GM10847 (cell line): ENCODE results near the gene USP13.

ENCODE experiments used
- POLR2A ChIP-seq: IDR thresholded peaks from 2 replicates; pipeline ENCODE4 v1.6.1; 2011; ENCODE audit not compliant: insufficient read length; ENCODE audit errors: extremely low read depth

Gene USP13

GRCh38 chr3:179681492-179682263 lies 28.8 kb downstream of the USP13 start:
- no peak for TF ChIP-seq POLR2A

GRCh38 chr3:179682426-179683080 lies 29.7 kb downstream of the USP13 start:
- no peak for TF ChIP-seq POLR2A

- no peak for TF ChIP-seq POLR2A
Measured at GRCh38 chr3:179687967-179688535, 35.2 kb downstream of the USP13 start.

GRCh38 chr3:179688850-179689249 lies 36.0 kb downstream of the USP13 start:
- no peak for TF ChIP-seq POLR2A

GRCh38 chr3:179694731-179695130 lies 41.9 kb downstream of the USP13 start:
- no peak for TF ChIP-seq POLR2A

- no peak for TF ChIP-seq POLR2A
Measured at GRCh38 chr3:179695672-179696313, 43.0 kb downstream of the USP13 start.

GRCh38 chr3:179697736-179698332 lies 45.0 kb downstream of the USP13 start:
- TF ChIP-seq POLR2A: no peak

- no peak for TF ChIP-seq POLR2A
Measured at GRCh38 chr3:179700716-179701115, 47.9 kb downstream of the USP13 start.

- TF ChIP-seq POLR2A: no peak
Measured at GRCh38 chr3:179701176-179701827, 48.5 kb downstream of the USP13 start.

- TF ChIP-seq POLR2A: no peak
Measured at GRCh38 chr3:179702271-179702947, 49.6 kb downstream of the USP13 start.

GRCh38 chr3:179703816-179704215 lies 51.0 kb downstream of the USP13 start:
- no peak for TF ChIP-seq POLR2A

- TF ChIP-seq POLR2A: no peak
Measured at GRCh38 chr3:179706233-179706632, 53.4 kb downstream of the USP13 start.

- no peak for TF ChIP-seq POLR2A
Measured at GRCh38 chr3:179710079-179710478, 57.2 kb downstream of the USP13 start.

GRCh38 chr3:179713643-179714090 lies 60.8 kb downstream of the USP13 start:
- TF ChIP-seq POLR2A: no peak
